Measurements from ENCODE around the gene GSX2.

- TF ChIP-seq ARNTL (CRISPR knock-in tag; IDR thresholded peaks at IDR 0.05; ENCODE audit: borderline replicate concordance, low read depth) (no peak), TOX (CRISPR knock-in tag; IDR thresholded peaks at IDR 0.05; ENCODE audit: borderline replicate concordance) (no peak), ZNF8 (CRISPR knock-in tag; IDR thresholded peaks at IDR 0.05) (no peak), CSRNP3 (CRISPR knock-in tag; IDR thresholded peaks at IDR 0.05) (no peak), PATZ1 (CRISPR knock-in tag; IDR thresholded peaks at IDR 0.05; ENCODE audit: borderline replicate concordance) (no peak), ISL1 (CRISPR knock-in tag; IDR thresholded peaks at IDR 0.05) (no peak), ZNF565 (CRISPR knock-in tag; conservative IDR thresholded peaks at IDR 0.05; ENCODE audit: low read depth) (no peak), TCF4 (CRISPR knock-in tag; IDR thresholded peaks at IDR 0.05; ENCODE audit: borderline replicate concordance) (no peak), ESRRG (CRISPR knock-in tag; IDR thresholded peaks at IDR 0.05) (no peak), POU6F1 (CRISPR knock-in tag; IDR thresholded peaks at IDR 0.05; ENCODE audit: borderline replicate concordance, low read depth) (no peak), ZFP3 (CRISPR knock-in tag; IDR thresholded peaks at IDR 0.05) (no peak)
- TF ChIP-seq, protein P1, sequence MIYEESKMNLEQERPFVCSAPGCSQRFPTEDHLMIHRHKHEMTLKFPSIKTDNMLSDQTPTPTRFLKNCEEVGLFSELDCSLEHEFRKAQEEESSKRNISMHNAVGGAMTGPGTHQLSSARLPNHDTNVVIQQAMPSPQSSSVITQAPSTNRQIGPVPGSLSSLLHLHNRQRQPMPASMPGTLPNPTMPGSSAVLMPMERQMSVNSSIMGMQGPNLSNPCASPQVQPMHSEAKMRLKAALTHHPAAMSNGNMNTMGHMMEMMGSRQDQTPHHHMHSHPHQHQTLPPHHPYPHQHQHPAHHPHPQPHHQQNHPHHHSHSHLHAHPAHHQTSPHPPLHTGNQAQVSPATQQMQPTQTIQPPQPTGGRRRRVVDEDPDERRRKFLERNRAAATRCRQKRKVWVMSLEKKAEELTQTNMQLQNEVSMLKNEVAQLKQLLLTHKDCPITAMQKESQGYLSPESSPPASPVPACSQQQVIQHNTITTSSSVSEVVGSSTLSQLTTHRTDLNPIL (CRISPR knock-in tag; IDR thresholded peaks at IDR 0.05; ENCODE audit: low read depth): no peak
These were observed 44.5 kb upstream of the GSX2 start for GRCh38 chr4:54055494-54055893.

All from SK-N-SH treated with all-trans-retinoic acid at 6 μM for 48 hours (cell line).